ENCODE measurements around the gene MED9.
A peak's percentile ranks its signal among the peaks of the same experiment; 100 is the strongest.

Gene MED9

GRCh38 chr17:17510456-17511292, 33.9 kb downstream of the MED9 start:
- no peaks in the 10 kb centered on the region for H3K27me3 ChIP-seq (ENCODE audit: control insufficient read depth in 3 of 3, insufficient read depth in 3 of 3, low read depth in 1 of 3, low read length in 3 of 3)
- H3K4me2 ChIP-seq (ENCODE audit: insufficient read depth, low read length, poor library complexity, severe bottlenecking) = no peak overlapping the region

GRCh38 chr17:17511293-17511741, 34.5 kb downstream of the MED9 start:
- Histone ChIP-seq H3K4me1 (ENCODE audit: control insufficient read depth in 2 of 2, insufficient read depth in 1 of 2, low read depth in 1 of 2, low read length in 2 of 2) (peaks cover 3 to 12% of the 10 kb centered on the region in 2 donors), H4K8ac (ENCODE audit: low read depth, low read length) (peak overlapping the region; percentile 23), H2AFZ (ENCODE audit: low read length) (no peak overlapping the region), H2BK120ac (ENCODE audit: low read depth, low read length) (no peak overlapping the region), H3K23ac (ENCODE audit: low read depth, low read length, poor library complexity) (no peak overlapping the region), H3K79me1 (ENCODE audit: low read depth, low read length) (peaks cover 5% of the 10 kb centered on the region), H3K9ac (ENCODE audit: low read depth, low read length, poor library complexity) (no peak overlapping the region), H2BK5ac (ENCODE audit: low read length) (no peak overlapping the region), H4K91ac (ENCODE audit: low read depth, low read length, poor library complexity) (no peak overlapping the region), H2AK5ac (ENCODE audit: low read depth, low read length) (no peak overlapping the region), H2BK15ac (ENCODE audit: low read length) (no peak overlapping the region), H2BK12ac (ENCODE audit: low read length) (peak overlapping the region; percentile 16), H3K9me3 (replicated peaks in 1 of 2; ENCODE audit: control insufficient read depth in 2 of 2, insufficient read depth in 1 of 2, low read depth in 1 of 2, low read length in 2 of 2) (no peaks in the 10 kb centered on the region), H3K4ac (ENCODE audit: low read length) (no peak overlapping the region), H3K4me2 (ENCODE audit: insufficient read depth, low read length, poor library complexity, severe bottlenecking) (no peak overlapping the region), H3K36me3 (replicated peaks in 1 of 2; ENCODE audit: control insufficient read depth in 2 of 2, insufficient read depth in 2 of 2, low read length in 2 of 2) (no peaks in the 10 kb centered on the region), H3K14ac (ENCODE audit: low read length) (peak overlapping the region; percentile 85), H3K27me3 (ENCODE audit: control insufficient read depth in 3 of 3, insufficient read depth in 3 of 3, low read depth in 1 of 3, low read length in 3 of 3) (no peaks in the 10 kb centered on the region), H3K27ac (replicated peaks; ENCODE audit: low read length) (no peak overlapping the region), H3K4me3 (ENCODE audit: low read length in 2 of 2) (no peak overlapping the region), H3K18ac (ENCODE audit: low read length) (peak overlapping the region; percentile 73)
- no CpG with 5 or more reads among the region's 12 CpGs for WGBS, 2 donors (ENCODE audit: extremely low coverage in 2 of 2, insufficient read length in 2 of 2, insufficient replicate concordance in 1 of 2)
- DNase-seq (ENCODE audit: low spot score) = no peak

More at GRCh38 chr17:17510456-17511292, 33.9 kb downstream of the MED9 start:
- peak overlapping the region; percentile 85 for H3K14ac ChIP-seq (ENCODE audit: low read length)
- no peak overlapping the region for H4K91ac ChIP-seq (ENCODE audit: low read depth, low read length, poor library complexity)
- no peak overlapping the region for H3K27ac ChIP-seq (replicated peaks; ENCODE audit: low read length)
- no peak overlapping the region for H2BK15ac ChIP-seq (ENCODE audit: low read length)
- H3K9me3 ChIP-seq (replicated peaks in 1 of 2; ENCODE audit: control insufficient read depth in 2 of 2, insufficient read depth in 1 of 2, low read depth in 1 of 2, low read length in 2 of 2) = no peaks in the 10 kb centered on the region
- no peak overlapping the region for H2BK120ac ChIP-seq (ENCODE audit: low read depth, low read length)
- no peak overlapping the region for H3K4ac ChIP-seq (ENCODE audit: low read length)
- H3K36me3 ChIP-seq (replicated peaks in 1 of 2; ENCODE audit: control insufficient read depth in 2 of 2, insufficient read depth in 2 of 2, low read length in 2 of 2) = no peaks in the 10 kb centered on the region
- H2AK5ac ChIP-seq (ENCODE audit: low read depth, low read length) = peak overlapping the region; percentile 75
- H2BK12ac ChIP-seq (ENCODE audit: low read length) = peak overlapping the region; percentile 16
- H3K23ac ChIP-seq (ENCODE audit: low read depth, low read length, poor library complexity) = no peak overlapping the region
- WGBS, 2 donors (ENCODE audit: extremely low coverage in 2 of 2, insufficient read length in 2 of 2, insufficient replicate concordance in 1 of 2) = no CpG with 5 or more reads among the region's 20 CpGs
- H3K4me3 ChIP-seq (ENCODE audit: low read length in 2 of 2) = peak overlapping the region in 1 of 2 donors; percentile 32
- H3K18ac ChIP-seq (ENCODE audit: low read length) = peak overlapping the region; percentile 67
- H4K8ac ChIP-seq (ENCODE audit: low read depth, low read length) = peak overlapping the region; percentile 23
- DNase-seq (ENCODE audit: low spot score) = no peak
- H3K4me1 ChIP-seq (ENCODE audit: control insufficient read depth in 2 of 2, insufficient read depth in 1 of 2, low read depth in 1 of 2, low read length in 2 of 2) = peaks cover 3 to 12% of the 10 kb centered on the region in 2 donors
- H3K9ac ChIP-seq (ENCODE audit: low read depth, low read length, poor library complexity) = no peak overlapping the region
- H2AFZ ChIP-seq (ENCODE audit: low read length) = no peak overlapping the region
- H3K79me1 ChIP-seq (ENCODE audit: low read depth, low read length) = peaks cover 7% of the 10 kb centered on the region
- peak overlapping the region; percentile 29 for H2BK5ac ChIP-seq (ENCODE audit: low read length)

DNA sequence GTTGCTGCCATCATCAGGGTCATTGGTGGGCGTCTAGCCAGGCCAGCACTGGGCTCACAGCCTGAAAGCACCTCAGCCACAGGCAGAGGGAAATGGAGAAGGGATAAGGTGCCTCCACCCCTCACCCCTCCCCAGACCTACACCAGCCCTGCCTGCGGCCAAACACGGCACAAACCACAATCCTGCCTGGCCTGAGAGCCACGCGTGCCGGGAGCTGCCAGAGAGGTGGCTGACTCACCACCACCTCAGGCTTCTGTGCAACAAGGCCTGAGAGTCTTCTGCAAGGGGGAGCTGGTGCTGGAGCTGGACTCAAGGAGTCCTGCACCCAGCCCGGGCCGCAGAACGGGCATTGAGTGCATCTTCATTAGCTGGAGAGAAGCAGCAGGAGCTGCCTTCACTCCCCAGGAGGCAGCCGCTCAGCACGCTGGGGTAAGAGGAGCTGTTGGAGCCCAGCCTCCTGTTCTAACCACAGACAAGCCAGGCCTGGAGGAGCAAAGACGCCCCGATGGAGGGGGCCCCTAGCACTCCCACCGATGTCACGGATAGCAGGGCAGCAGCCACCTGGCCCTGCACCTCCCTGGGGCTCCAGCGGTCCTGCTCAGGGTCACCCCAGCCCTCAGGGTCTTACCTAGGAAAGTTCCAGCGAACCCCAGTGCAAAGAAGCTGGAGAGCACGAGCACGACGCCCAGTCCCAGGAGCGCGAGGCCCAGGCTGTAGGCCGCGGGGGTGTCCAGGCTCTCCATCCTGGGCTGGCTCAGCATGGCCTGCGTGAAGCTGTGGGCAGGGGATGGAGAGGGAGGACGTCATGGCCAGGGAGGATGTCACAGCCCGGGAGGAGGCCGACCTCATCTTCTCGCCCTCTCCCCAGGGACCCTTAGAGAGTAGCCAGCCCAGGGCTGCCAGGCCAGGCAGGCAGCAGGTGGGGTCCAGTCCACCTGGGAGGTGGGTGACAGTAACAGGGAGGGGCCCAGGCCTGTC, 35.4 kb downstream of the MED9 start:
- no CpG with 5 or more reads among the region's 29 CpGs for WGBS, 2 donors (ENCODE audit: extremely low coverage in 2 of 2, insufficient read length in 2 of 2, insufficient replicate concordance in 1 of 2)
- peaks cover 3% of the 10 kb centered on the region for H3K79me1 ChIP-seq (ENCODE audit: low read depth, low read length)
- no peaks in the 10 kb centered on the region for H3K36me3 ChIP-seq (replicated peaks in 1 of 2; ENCODE audit: control insufficient read depth in 2 of 2, insufficient read depth in 2 of 2, low read length in 2 of 2)
- no peak overlapping the region for H4K91ac ChIP-seq (ENCODE audit: low read depth, low read length, poor library complexity)
- no peaks in the 10 kb centered on the region for H3K9me3 ChIP-seq (replicated peaks in 1 of 2; ENCODE audit: control insufficient read depth in 2 of 2, insufficient read depth in 1 of 2, low read depth in 1 of 2, low read length in 2 of 2)
- H2BK12ac ChIP-seq (ENCODE audit: low read length) = no peak overlapping the region
- no peak overlapping the region for H3K4me2 ChIP-seq (ENCODE audit: insufficient read depth, low read length, poor library complexity, severe bottlenecking)
- H2BK120ac ChIP-seq (ENCODE audit: low read depth, low read length) = peak overlapping the region; percentile 32
- H3K9ac ChIP-seq (ENCODE audit: low read depth, low read length, poor library complexity) = peak overlapping the region; percentile 12
- H2AK5ac ChIP-seq (ENCODE audit: low read depth, low read length) = peak overlapping the region; percentile 10
- H2AFZ ChIP-seq (ENCODE audit: low read length) = no peak overlapping the region
- H3K4ac ChIP-seq (ENCODE audit: low read length) = no peak overlapping the region
- H3K23ac ChIP-seq (ENCODE audit: low read depth, low read length, poor library complexity) = no peak overlapping the region
- H2BK15ac ChIP-seq (ENCODE audit: low read length) = no peak overlapping the region
- peak overlapping the region; percentile 46 for H3K18ac ChIP-seq (ENCODE audit: low read length)
- no peak overlapping the region for H3K4me3 ChIP-seq (ENCODE audit: low read length in 2 of 2)
- H2BK5ac ChIP-seq (ENCODE audit: low read length) = no peak overlapping the region
- H3K27me3 ChIP-seq (ENCODE audit: control insufficient read depth in 3 of 3, insufficient read depth in 3 of 3, low read depth in 1 of 3, low read length in 3 of 3) = no peaks in the 10 kb centered on the region
- no peak for DNase-seq (ENCODE audit: low spot score)
- no peak overlapping the region for H3K27ac ChIP-seq (replicated peaks; ENCODE audit: low read length)
- no peak overlapping the region for H3K14ac ChIP-seq (ENCODE audit: low read length)
- H4K8ac ChIP-seq (ENCODE audit: low read depth, low read length) = no peak overlapping the region
- peaks cover 3 to 14% of the 10 kb centered on the region in 2 donors for H3K4me1 ChIP-seq (ENCODE audit: control insufficient read depth in 2 of 2, insufficient read depth in 1 of 2, low read depth in 1 of 2, low read length in 2 of 2)
